ENCODE data around the gene COP1.

The COP1 gene

DNA sequence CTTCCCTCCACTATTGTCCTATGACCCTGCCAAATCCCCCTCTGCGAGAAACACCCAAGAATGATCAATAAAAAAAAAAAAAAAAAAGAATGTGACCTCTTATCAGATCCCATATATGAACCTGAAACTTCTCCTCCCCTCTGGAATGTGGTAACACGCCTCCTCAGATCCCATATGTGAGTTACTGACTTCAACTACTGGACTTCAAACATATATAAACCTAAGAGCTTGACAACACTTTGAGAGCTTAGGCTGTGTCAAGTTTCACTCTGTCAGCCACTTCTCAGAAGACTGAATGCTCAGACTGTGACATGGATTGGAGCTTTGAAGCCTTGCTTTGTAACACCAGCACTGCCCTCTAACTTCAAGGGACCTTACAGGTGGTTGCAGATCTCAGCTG lies 148.4 kb downstream of the COP1 start:
- ChIA-PET POLR2A (ENCODE audit: low non-redundant PET) (no interaction called here), CTCF (no interaction called here)
- no peak for DNase-seq (ENCODE audit: low spot score)
- TF ChIP-seq, protein P1, sequence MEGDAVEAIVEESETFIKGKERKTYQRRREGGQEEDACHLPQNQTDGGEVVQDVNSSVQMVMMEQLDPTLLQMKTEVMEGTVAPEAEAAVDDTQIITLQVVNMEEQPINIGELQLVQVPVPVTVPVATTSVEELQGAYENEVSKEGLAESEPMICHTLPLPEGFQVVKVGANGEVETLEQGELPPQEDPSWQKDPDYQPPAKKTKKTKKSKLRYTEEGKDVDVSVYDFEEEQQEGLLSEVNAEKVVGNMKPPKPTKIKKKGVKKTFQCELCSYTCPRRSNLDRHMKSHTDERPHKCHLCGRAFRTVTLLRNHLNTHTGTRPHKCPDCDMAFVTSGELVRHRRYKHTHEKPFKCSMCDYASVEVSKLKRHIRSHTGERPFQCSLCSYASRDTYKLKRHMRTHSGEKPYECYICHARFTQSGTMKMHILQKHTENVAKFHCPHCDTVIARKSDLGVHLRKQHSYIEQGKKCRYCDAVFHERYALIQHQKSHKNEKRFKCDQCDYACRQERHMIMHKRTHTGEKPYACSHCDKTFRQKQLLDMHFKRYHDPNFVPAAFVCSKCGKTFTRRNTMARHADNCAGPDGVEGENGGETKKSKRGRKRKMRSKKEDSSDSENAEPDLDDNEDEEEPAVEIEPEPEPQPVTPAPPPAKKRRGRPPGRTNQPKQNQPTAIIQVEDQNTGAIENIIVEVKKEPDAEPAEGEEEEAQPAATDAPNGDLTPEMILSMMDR (conservative IDR thresholded peaks at IDR 0.05; ENCODE audit: low read depth), result no peak
- H3K27ac ChIP-seq, result no peak overlapping the region

DNA sequence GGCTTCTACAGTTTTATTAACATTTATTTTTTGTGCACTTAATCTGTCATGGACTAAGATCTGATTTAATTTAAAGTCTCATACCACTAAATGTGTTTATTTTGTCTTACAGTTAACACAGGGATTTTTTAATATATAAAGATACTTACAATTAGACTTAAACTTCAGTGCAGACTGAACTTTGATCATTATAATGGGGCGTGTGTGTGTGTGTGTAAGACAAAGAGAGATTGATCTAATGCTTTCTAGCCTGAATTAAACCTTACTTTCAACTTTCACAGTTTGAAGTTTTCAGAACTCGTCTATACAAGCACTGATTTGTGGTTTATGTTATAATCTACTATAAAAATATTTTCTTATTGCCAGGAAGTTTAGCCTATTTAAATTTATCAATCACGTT lies 150.8 kb downstream of the COP1 start:
- ChIA-PET POLR2A (ENCODE audit: low non-redundant PET) (no interaction called here), CTCF (interaction anchor here (0.6 kb wide), 1 partner anchor 147 kb away, joined by 4 read pairs; no protein-coding TSS in a partner anchor)
- no peak overlapping the region for H3K27ac ChIP-seq
- no peak for DNase-seq (ENCODE audit: low spot score)
- TF ChIP-seq, protein P1 (conservative IDR thresholded peaks at IDR 0.05; ENCODE audit: low read depth), result no peak

GRCh38 chr1:176055398-176055797 lies 151.7 kb downstream of the COP1 start:
- ChIA-PET POLR2A (ENCODE audit: low non-redundant PET) (no interaction called here), CTCF (interaction anchor here (0.5 to 0.7 kb wide), 2 partner anchors 19 to 180 kb away, joined by 3 to 5 read pairs; no protein-coding TSS in a partner anchor)
- DNase-seq (ENCODE audit: low spot score), result no peak
- no peak overlapping the region for H3K27ac ChIP-seq
- TF ChIP-seq, protein P1 (conservative IDR thresholded peaks at IDR 0.05; ENCODE audit: low read depth), result no peak

GRCh38 chr1:176051902-176052518 lies 155.1 kb downstream of the COP1 start:
- DNase-seq (ENCODE audit: low spot score), result no peak
- POLR2A ChIA-PET (ENCODE audit: low non-redundant PET), result no interaction called here
- H3K27ac ChIP-seq, result no peak overlapping the region
- CTCF ChIA-PET, result no interaction called here
- TF ChIP-seq, protein P1 (conservative IDR thresholded peaks at IDR 0.05; ENCODE audit: low read depth), result no peak

DNA sequence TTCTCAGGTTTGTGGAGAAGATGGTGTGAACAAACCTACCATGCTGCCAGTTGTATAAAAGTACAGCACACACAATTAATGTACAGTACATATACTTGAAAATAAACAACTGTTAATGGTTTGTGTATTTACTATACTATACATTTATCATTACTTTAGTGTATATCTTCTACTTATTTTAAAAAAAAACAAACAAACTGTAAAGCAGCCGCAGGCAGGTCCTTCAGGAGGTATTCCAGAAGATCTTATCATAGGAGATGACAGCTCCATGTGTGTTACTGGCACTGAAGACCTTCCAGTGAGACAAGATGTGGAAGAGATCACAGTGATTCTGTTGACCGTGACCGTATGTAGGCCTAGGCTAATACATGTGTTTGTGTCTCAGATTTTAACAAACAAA lies 155.7 kb downstream of the COP1 start:
- TF ChIP-seq, protein P1 (conservative IDR thresholded peaks at IDR 0.05; ENCODE audit: low read depth), result no peak
- DNase-seq (ENCODE audit: low spot score), result no peak
- H3K27ac ChIP-seq, result no peak overlapping the region
- ChIA-PET CTCF (interaction anchor here (0.6 kb wide), 1 partner anchor 217 kb away, joined by 3 read pairs; no protein-coding TSS in a partner anchor), POLR2A (ENCODE audit: low non-redundant PET) (no interaction called here)

- ChIA-PET POLR2A (ENCODE audit: low non-redundant PET) (no interaction called here), CTCF (no interaction called here)
- DNase-seq (ENCODE audit: low spot score), result no peak
- H3K27ac ChIP-seq, result no peak overlapping the region
- TF ChIP-seq, protein P1 (conservative IDR thresholded peaks at IDR 0.05; ENCODE audit: low read depth), result no peak
These were observed 157.5 kb downstream of the COP1 start for GRCh38 chr1:176049582-176049981.

Measured in RWPE1 (cell line).